ENCODE results near the gene ENAH.

- TF ChIP-seq CTCF (IDR thresholded peaks at IDR 0.05): no peak
- TF ChIP-seq USF2 (IDR thresholded peaks at IDR 0.05; ENCODE audit: borderline replicate concordance, low read depth, low read length): no peak
- no peak for TF ChIP-seq GATA2 (CRISPR knock-in tag; IDR thresholded peaks at IDR 0.05)
- TF ChIP-seq JUND (IDR thresholded peaks at IDR 0.05): no peak
- no peak for TF ChIP-seq EZH2phosphoT487 (IDR thresholded peaks at IDR 0.05; ENCODE audit: borderline replicate concordance, low read depth)
- no peak for TF ChIP-seq TAF1 (IDR thresholded peaks at IDR 0.05; ENCODE audit: borderline replicate concordance, low read depth, low read length)
- TF ChIP-seq REST (IDR thresholded peaks at IDR 0.05; ENCODE audit: low read depth, low read length): no peak
- no peak for TF ChIP-seq POLR2AphosphoS5 (IDR thresholded peaks at IDR 0.05; ENCODE audit: low read depth, low read length)
- no peak for TF ChIP-seq NRF1 (IDR thresholded peaks at IDR 0.05; ENCODE audit: low read depth, low read length)
- no peak for TF ChIP-seq MAX (IDR thresholded peaks at IDR 0.05; ENCODE audit: low read depth)
- no peak for TF ChIP-seq CHD2 (IDR thresholded peaks at IDR 0.05; ENCODE audit: low read length, partially characterized antibody)
- TF ChIP-seq SMC3 (IDR thresholded peaks at IDR 0.05; ENCODE audit: low read depth, low read length): no peak
These were observed 108.7 kb downstream of the ENAH start for GRCh38 chr1:225544263-225544662.
